OCI-LY1 (cell line): ENCODE measurements around the gene B9D1.

Experiments
- H2AFZ ChIP-seq: fragments of 200-600 bp; sonication (generic), shearing (Covaris generic); 2 replicates; pipeline ENCODE4 v1.6.0; 2014; ENCODE audit warnings: antibody characterized with exemption, mild to moderate bottlenecking, low read length
- H3F3A ChIP-seq: fragments of 200-600 bp; sonication (generic), shearing (Covaris generic); 2 replicates; pipeline ENCODE4 v1.6.0; 2014; ENCODE audit warnings: mild to moderate bottlenecking, antibody characterized with exemption, low read length, moderate library complexity; ENCODE audit not compliant: insufficient read depth
- H3K27ac ChIP-seq: fragments of 200-600 bp; sonication (generic); 2 replicates; pipeline ENCODE4 v1.5.1; 2014; ENCODE audit warnings: low read length, mixed run types, mild to moderate bottlenecking, low read depth; ENCODE audit not compliant: poor library complexity, severe bottlenecking
- H3K27me3 ChIP-seq: fragments of 200-600 bp; sonication (generic); 2 replicates; pipeline ENCODE4 v1.6.0; 2014; ENCODE audit warnings: antibody characterized with exemption, mild to moderate bottlenecking, low read length, moderate library complexity; ENCODE audit not compliant: insufficient read depth
- H3K36me3 ChIP-seq: fragments of 200-600 bp; sonication (generic); 2 replicates; pipeline ENCODE4 v1.6.1; 2014; ENCODE audit warnings: mild to moderate bottlenecking, antibody characterized with exemption, low read length, moderate library complexity, mixed read lengths; ENCODE audit not compliant: insufficient read depth
- H3K4me1 ChIP-seq: fragments of 200-600 bp; sonication (generic); 2 replicates; pipeline ENCODE4 v1.5.1; 2014; ENCODE audit warnings: mild to moderate bottlenecking, low read length, moderate library complexity; ENCODE audit not compliant: insufficient read depth, severe bottlenecking
- H3K4me2 ChIP-seq: fragments of 200-600 bp; sonication (generic), shearing (Covaris generic); 2 replicates; pipeline ENCODE4 v1.6.1; 2014; ENCODE audit warnings: low read length
- H3K4me3 ChIP-seq: fragments of 200-600 bp; sonication (generic); 2 replicates; pipeline ENCODE4 v1.5.1; 2014; ENCODE audit warnings: low read length, low read depth, mild to moderate bottlenecking, mixed read lengths; ENCODE audit not compliant: poor library complexity, severe bottlenecking
- H3K79me2 ChIP-seq: fragments of 200-600 bp; shearing (Covaris generic); 2 replicates; pipeline ENCODE4 v1.6.1; 2016; ENCODE audit warnings: mixed run types, low read length, mixed read lengths; ENCODE audit not compliant: insufficient read depth
- H3K9ac ChIP-seq: fragments of 200-600 bp; sonication (generic), shearing (Covaris generic); 2 replicates; pipeline ENCODE4 v1.6.1; 2014; ENCODE audit warnings: mild to moderate bottlenecking, low read length, mixed read lengths
- H3K9me2 ChIP-seq: fragments of 200-600 bp; sonication (generic), shearing (Covaris generic); 2 replicates; pipeline ENCODE4 v1.6.1; 2014; ENCODE audit warnings: low read depth, mild to moderate bottlenecking, low read length, mixed read lengths
- H3K9me3 ChIP-seq: fragments of 200-600 bp; shearing (Covaris generic); 2 replicates; pipeline ENCODE4 v1.6.1; 2014; ENCODE audit warnings: low read length, mixed read lengths
- H4K20me1 ChIP-seq: fragments of 200-600 bp; sonication (generic), shearing (Covaris generic); 2 replicates; pipeline ENCODE4 v1.6.0; 2016; ENCODE audit warnings: mild to moderate bottlenecking, low read length; ENCODE audit not compliant: insufficient read depth
- EZH2 ChIP-seq: fragments of 200-600 bp; sonication (generic), shearing (Covaris generic); IDR thresholded peaks from 2 replicates; pipeline ENCODE4 v1.8.0; 2017; ENCODE audit warnings: borderline replicate concordance, mixed run types, mild to moderate bottlenecking, antibody characterized with exemption, low read length, moderate library complexity, mixed read lengths
- TF ChIP-seq, protein P1 (sequence below): fragments of 200-600 bp; sonication (generic), shearing (Covaris generic); IDR thresholded peaks from 2 replicates; pipeline ENCODE4 v1.5.1; 2017; ENCODE audit warnings: mild to moderate bottlenecking, antibody characterized with exemption, low read length, moderate library complexity, mixed read lengths

B9D1 gene

DNA sequence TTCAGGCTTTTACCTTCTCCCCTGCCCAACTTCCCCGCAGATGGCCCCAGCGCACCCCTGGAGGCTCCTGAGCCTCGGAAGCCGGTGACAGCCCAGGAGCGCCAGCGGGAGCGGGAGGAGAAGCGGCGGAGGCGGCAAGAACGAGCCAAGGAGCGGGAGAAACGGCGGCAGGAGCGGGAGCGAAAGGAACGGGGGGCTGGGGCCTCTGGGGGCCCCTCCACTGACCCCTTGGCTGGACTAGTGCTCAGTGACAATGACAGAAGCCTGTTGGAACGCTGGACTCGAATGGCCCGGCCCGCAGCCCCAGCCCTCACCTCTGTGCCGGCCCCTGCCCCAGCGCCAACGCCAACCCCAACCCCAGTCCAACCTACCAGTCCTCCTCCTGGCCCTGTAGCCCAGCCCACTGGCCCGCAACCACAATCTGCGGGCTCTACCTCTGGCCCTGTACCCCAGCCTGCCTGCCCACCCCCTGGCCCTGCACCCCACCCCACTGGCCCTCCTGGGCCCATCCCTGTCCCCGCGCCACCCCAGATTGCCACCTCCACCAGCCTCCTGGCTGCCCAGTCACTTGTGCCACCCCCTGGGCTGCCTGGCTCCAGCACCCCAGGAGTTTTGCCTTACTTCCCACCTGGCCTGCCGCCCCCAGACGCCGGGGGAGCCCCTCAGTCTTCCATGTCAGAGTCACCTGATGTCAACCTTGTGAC lies 19.4 kb upstream of the B9D1 start:
- Histone ChIP-seq H2AFZ (no peak overlapping the region), H3K9me3 (no peaks in the 10 kb centered on the region), H3K36me3 (peaks cover 18% of the 10 kb centered on the region; the same call in 1 of the 2 replicates), H3K27ac (no peak overlapping the region), H3K27me3 (no peaks in the 10 kb centered on the region), H3F3A (no peaks in the 10 kb centered on the region), H3K4me1 (peaks cover 13% of the 10 kb centered on the region), H3K9me2 (no peaks in the 10 kb centered on the region), H3K4me3 (no peak overlapping the region), H3K9ac (no peak overlapping the region), H3K4me2 (no peak overlapping the region), H3K79me2 (no peaks in the 10 kb centered on the region), H4K20me1 (no peaks in the 10 kb centered on the region)
- no peak for TF ChIP-seq EZH2
- TF ChIP-seq, protein P1, sequence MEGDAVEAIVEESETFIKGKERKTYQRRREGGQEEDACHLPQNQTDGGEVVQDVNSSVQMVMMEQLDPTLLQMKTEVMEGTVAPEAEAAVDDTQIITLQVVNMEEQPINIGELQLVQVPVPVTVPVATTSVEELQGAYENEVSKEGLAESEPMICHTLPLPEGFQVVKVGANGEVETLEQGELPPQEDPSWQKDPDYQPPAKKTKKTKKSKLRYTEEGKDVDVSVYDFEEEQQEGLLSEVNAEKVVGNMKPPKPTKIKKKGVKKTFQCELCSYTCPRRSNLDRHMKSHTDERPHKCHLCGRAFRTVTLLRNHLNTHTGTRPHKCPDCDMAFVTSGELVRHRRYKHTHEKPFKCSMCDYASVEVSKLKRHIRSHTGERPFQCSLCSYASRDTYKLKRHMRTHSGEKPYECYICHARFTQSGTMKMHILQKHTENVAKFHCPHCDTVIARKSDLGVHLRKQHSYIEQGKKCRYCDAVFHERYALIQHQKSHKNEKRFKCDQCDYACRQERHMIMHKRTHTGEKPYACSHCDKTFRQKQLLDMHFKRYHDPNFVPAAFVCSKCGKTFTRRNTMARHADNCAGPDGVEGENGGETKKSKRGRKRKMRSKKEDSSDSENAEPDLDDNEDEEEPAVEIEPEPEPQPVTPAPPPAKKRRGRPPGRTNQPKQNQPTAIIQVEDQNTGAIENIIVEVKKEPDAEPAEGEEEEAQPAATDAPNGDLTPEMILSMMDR = no peak

DNA sequence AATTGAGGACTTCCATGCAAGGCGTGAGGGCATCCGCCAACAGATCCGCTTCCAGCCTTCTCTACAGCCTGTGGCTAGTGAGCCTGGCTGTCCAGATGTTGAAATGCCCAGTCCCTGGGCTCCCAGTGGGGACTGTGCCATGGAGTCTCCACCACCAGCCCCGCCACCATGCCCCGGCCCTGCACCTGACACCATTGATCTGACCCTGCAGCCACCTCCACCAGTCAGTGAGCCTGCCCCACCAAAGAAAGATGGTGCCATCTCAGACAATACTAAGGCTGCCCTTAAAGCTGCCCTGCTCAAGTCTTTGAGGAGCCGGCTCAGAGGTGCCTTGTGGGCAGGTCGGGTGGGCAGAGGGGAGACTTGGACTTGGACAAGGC lies 18.8 kb upstream of the B9D1 start:
- Histone ChIP-seq H3K9me2 (no peaks in the 10 kb centered on the region), H3K4me1 (peaks cover 15% of the 10 kb centered on the region), H3K4me3 (no peak overlapping the region), H3K9ac (no peak overlapping the region), H3F3A (no peaks in the 10 kb centered on the region), H3K79me2 (no peaks in the 10 kb centered on the region), H3K27me3 (no peaks in the 10 kb centered on the region), H4K20me1 (no peaks in the 10 kb centered on the region), H3K36me3 (peaks cover 18% of the 10 kb centered on the region; the same call in 1 of the 2 replicates), H2AFZ (no peak overlapping the region), H3K4me2 (no peak overlapping the region), H3K27ac (no peak overlapping the region), H3K9me3 (no peaks in the 10 kb centered on the region)
- TF ChIP-seq EZH2 = no peak
- TF ChIP-seq, protein P1 = no peak

DNA sequence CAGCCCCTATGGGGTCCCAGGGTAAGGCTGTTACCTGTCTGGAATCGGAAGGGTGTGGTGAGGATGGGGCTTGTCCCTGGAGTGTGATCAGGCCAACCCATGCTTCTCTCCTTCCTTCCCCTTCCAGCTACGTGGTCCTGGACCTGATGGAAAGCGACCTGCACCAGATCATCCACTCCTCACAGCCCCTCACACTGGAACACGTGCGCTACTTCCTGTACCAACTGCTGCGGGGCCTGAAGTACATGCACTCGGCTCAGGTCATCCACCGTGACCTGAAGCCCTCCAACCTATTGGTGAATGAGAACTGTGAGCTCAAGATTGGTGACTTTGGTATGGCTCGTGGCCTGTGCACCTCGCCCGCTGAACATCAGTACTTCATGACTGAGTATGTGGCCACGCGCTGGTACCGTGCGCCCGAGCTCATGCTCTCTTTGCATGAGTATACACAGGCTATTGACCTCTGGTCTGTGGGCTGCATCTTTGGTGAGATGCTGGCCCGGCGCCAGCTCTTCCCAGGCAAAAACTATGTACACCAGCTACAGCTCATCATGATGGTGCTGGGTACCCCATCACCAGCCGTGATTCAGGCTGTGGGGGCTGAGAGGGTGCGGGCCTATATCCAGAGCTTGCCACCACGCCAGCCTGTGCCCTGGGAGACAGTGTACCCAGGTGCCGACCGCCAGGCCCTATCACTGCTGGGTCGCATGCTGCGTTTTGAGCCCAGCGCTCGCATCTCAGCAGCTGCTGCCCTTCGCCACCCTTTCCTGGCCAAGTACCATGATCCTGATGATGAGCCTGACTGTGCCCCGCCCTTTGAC lies 18.2 kb upstream of the B9D1 start:
- Histone ChIP-seq H3K9me2 (no peaks in the 10 kb centered on the region), H3F3A (no peaks in the 10 kb centered on the region), H2AFZ (no peak overlapping the region), H3K4me2 (no peak overlapping the region), H3K4me1 (peaks cover 15% of the 10 kb centered on the region), H3K27me3 (no peaks in the 10 kb centered on the region), H3K4me3 (no peak overlapping the region), H4K20me1 (no peaks in the 10 kb centered on the region), H3K79me2 (no peaks in the 10 kb centered on the region), H3K27ac (no peak overlapping the region), H3K36me3 (peaks cover 18% of the 10 kb centered on the region; the same call in 1 of the 2 replicates), H3K9me3 (no peaks in the 10 kb centered on the region), H3K9ac (no peak overlapping the region)
- TF ChIP-seq EZH2 = no peak
- TF ChIP-seq, protein P1 = no peak
